Activated CD8-positive, alpha-beta memory T cell treated with anti-CD3 and anti-CD28 coated beads for 24 hours (primary cell): Measurements from ENCODE around the gene CAPZB.

Source experiments
- DNase-seq: peaks from one replicate; pipeline ENCODE4 v3.0.0-alpha.2; 2020

Gene CAPZB

GRCh38 chr1:19404748-19405147 is 80.6 kb downstream of the CAPZB start:
- no peak for DNase-seq

DNA sequence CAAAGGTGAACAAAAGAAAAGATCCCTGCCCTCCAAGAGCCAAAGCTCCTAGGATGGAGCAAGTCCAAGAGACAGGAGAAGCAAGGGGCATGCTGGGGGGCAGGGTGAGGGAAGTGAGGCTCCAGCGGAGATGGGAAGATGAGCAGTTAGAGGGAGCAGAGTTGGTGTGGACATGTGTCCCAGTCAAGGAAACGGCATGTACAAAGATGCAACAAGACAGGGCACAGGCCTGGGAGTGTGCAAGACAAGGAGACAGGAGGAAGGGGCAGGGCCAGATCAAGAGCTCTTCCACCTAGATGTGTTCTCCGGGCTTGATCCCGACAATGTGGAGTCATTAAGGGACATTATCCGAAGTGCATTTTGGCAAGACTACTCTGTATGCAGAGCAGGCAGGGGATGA is 82.1 kb downstream of the CAPZB start:
- no peak for DNase-seq

DNA sequence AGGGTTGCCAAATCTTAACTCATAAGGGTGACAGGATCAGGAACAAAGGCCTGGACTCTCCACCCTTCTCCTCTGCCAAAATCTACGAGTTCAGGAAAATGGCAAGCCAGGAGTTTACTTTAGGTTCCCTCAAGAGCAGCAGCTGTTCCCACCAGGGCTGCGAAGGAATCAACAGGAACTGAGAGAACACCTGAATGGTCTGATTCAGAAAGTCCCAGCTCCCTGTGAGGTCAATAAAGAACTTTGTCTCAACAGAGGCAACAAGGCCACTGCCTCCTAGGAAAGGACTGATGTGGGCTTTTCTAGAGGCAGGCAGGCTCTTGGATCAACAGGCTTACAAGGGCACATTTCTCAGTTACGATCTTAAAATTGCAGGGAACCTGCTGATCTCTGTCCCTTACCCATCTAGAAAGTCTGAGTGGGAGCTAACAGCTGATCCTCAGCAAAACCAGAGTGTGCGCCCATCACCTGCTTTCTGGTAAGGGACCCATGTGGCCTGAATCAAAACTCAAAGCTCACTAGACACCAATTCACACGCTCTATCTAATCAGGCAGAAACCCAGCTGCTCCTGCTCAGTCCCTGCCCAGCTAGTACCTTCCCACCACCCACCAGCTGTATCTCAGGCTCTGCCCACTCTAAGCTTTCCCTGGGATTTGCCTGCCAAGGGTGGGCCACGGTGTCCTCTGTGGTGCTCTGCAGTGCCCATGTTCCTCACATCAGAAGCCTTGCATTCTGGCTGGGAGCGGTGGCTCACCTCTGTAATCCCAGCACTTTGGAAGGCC is 83.1 kb downstream of the CAPZB start:
- no peak for DNase-seq

GRCh38 chr1:19401535-19401889 is 83.8 kb downstream of the CAPZB start:
- no peak for DNase-seq

DNA sequence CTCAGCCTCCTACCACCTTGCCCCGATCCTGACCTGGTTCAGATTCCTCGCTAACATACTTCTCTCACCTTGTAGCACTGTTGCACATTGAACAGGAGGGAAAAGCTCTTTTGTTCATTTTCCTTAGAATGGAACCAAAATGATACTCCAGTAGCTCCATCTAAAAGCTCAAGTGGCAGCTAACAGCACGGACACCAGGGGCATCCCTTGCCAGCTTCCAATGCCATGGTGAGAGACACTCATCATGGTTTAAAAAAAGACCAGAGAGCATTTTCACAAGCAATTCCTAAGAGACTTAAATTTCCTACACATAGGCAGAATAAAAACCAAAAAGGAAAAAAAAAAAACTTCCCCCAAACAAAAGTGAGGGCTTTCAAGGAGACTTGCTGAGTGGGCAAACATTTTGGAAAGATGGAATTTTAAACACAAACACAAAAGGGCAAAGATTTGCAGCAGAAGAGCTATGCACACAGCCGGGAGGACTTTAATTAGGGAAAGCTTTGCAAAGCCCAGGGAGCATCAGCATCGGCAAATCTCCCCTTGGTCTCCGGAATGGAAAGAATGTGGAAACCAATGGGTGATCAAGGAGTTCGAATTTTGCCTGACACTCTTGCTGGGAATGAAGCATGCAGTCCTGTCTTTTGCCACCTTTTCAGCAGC is 84.3 kb downstream of the CAPZB start:
- DNase-seq, result no peak

- DNase-seq, result no peak
Observed at GRCh38 chr1:19400192-19400611, 85.1 kb downstream of the CAPZB start.

DNA sequence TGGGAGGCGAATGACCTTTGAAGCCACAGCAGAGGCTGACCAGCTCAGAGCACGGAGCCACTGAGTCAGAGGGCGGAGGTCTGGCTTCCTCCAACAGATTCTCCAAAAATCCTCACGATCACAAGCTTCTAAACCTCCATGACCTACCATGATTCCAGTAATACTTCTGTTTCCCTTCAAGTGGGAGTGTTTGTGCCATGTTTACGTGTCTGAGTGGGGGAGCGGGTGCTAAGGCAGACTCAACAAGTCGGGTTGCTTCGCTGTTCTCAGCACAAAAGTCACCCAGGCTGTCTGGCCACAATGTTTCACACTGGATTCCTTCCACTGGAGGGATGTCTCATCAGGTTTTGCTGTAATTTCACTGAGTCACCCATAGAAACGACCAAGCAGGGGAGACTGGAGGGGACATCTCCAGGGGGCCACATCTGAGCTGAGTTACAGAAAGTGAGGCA is 87.0 kb downstream of the CAPZB start:
- DNase-seq, result no peak

- DNase-seq, result no peak
Observed at GRCh38 chr1:19397217-19397945, 88.0 kb downstream of the CAPZB start.

GRCh38 chr1:19396280-19396679 is 89.1 kb downstream of the CAPZB start:
- DNase-seq, result no peak

DNA sequence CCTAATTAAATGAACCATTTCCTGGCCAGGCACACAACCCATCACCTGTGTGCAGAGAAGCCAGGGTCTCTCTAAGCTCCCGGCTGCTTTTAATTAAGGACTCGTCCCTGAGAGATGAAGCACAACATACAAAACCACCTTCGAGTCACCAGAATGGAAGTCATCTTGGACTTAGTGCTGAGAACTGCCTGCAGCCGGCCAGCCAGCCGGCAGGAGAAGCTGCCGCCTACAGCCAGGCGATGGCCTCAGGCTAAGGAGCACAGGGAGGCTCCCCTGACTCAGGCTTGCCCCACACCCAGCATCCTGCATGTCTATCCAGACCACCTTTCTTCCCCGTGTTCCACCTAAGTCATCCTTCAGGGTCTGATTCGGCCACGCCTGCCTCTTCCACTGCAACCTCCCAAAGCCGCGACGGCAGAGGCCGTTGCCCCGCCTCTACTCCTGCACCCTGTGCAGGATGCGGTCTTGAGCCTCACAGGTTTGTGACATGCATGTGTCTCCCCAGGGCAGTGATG is 89.6 kb downstream of the CAPZB start:
- no peak for DNase-seq

DNA sequence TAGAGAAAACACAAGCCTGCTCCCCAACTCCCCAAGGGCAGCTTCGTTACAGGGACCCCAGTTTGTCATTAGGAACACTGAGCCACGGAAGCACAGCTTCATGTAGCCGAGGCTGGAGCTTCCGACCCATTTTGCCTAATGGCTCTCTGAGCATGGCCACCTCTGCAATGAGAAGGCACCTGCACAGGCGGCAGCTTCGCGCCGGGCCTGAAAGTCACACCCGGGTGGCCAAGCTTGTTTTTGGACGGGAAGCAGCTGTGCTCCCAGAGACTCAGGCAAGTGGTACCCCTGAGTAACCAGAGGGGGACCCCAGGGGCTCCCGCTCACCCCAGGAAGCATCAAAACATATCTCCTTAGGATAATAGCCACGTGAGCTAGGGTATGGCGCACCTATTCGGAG is 92.3 kb downstream of the CAPZB start:
- no peak for DNase-seq

DNA sequence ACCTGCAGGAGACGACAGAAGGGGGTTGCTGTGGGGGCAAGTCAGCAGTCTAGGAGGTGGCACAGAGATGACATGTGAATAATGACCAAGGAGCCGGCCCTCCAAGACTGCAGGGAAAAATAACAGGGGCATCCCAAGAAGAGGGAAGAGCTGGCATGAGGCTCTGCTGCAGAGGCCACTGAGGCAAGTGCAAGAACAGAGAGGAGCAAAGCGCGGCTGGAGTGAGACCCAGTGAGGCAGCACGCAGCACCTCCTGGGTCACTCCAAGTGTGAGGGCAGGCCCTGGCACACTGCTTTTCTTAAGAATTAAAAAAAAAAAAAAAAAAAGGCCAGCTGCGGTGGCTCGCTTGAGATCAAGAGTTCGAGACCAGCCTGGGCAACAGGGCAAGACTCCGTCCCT is 93.1 kb downstream of the CAPZB start:
- DNase-seq, result no peak

DNA sequence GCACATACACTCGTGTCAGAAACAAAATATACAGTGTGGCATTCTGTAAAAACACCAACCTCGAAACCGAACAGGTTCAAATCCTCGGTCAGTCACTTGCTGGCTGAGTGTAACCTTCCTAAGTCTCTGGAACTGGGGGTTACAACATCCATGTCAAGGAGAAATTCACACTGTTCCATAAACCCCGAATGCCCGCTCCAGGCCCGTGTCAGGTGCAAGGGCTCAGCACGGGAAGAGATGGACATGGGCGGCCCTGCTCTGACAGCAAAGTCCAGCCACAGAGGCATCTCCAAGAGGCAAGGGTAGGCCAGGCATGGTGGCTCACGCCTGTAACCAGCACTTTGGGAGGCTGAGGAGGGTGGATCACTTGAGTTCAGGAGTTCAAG is 93.8 kb downstream of the CAPZB start:
- no peak for DNase-seq

DNA sequence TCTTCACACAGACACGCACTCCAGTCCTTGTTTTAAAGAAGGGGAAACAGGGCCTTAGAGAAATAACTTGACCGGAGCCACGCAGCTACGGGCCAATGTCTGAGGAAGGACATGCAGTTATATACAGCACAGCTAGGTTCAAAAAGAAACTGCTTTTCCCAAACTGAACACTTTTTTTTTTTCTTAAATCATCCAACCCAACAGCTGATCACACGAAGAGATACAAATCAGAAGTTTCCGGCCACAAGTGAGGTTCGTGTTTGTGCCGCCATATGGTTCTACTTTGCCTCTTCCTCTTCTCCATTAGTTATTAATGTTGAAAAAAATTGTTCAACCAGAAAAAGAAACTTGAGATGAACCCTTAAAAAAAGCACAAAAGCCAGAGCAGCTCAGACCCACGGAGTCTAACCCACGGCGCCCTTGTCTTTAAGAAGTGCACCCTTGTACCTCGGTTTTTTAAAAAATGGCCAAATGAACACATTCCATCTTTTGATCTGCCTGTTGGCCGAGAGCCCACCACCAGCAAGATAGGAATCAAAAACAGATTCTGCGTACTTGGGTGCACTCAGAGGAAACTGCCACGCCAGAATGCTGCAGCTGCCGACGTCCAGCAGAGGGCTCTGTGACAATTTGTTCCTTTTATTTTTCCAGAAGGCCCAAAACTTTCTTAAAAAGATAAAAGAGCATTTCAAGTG is 94.3 kb downstream of the CAPZB start:
- peak; percentile 72 for DNase-seq

DNA sequence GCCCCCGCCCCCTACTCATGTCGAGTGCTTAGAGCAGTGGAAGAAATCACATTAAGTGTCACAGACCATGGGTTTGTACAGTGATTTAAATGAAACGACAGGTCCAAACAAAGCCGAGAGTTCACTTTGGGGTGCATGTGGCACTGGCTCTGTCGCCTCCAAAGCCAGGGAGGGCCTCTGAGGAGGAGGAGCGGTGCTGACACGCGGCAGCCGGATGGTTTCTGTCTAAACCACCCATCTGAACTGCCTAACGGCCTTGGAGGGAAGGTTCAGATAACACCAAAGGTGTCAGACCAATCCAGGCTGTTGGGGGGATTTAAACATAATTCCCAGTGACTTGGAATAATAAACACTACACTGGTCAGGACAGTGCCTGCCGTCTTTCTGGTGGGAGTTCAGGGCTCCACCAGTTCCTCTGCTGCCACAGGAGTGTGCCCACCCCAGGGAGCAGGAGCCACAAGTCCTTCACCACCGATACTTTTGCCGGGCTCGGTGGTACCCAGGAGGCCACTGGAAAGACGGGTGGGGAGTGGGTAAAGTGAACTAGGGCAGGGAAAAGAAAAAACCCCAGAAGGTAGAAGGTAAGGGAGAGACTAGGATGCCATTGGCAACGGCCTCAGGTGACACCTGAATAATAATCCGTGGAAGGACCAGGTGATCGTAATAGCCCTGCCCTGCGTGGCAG is 95.0 kb downstream of the CAPZB start:
- no peak for DNase-seq

GRCh38 chr1:19388980-19389379 is 96.4 kb downstream of the CAPZB start:
- DNase-seq, result no peak

- no peak for DNase-seq
Observed at GRCh38 chr1:19387045-19387467, 98.3 kb downstream of the CAPZB start.

- no peak for DNase-seq
Observed at GRCh38 chr1:19385869-19386591, 99.3 kb downstream of the CAPZB start.

GRCh38 chr1:19385221-19385620 is 100.1 kb downstream of the CAPZB start:
- no peak for DNase-seq

GRCh38 chr1:19384772-19385187 is 100.6 kb downstream of the CAPZB start:
- DNase-seq, result no peak

GRCh38 chr1:19384113-19384512 is 101.2 kb downstream of the CAPZB start:
- no peak for DNase-seq

DNA sequence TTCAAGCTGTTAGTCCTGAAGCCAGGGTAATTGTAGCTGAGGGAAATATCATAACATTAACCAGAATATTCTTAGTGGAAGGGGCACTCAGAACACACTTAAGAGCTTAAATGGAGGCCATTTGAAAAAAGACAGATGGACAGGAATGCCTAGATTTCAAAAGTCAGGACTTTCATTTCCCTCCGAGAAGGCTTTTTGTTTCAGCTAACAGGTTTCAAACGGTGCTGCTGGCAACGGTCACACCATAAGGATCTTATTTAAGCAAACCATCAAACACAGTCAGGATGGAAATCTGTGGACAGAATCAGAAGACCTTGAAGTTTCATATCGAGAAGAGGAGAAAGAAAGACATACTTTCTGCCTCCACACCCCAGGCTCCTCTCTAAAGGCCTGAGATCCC is 103.1 kb downstream of the CAPZB start:
- DNase-seq, result no peak
